GM19463 (cell line): ENCODE results near the gene CAMK1D.

Experiments used
- ATAC-seq: cut with Tn5 transposase; IDR thresholded peaks from one replicate; pipeline ENCODE4 v1.9.1; 2021; ENCODE audit warnings: mild to moderate bottlenecking, moderate library complexity; ENCODE audit not compliant: unreplicated experiment

CAMK1D gene

GRCh38 chr10:12780634-12781601 is 431.6 kb downstream of the CAMK1D start:
- no peak for ATAC-seq

GRCh38 chr10:12781976-12782375 is 432.6 kb downstream of the CAMK1D start:
- no peak for ATAC-seq

- ATAC-seq = no peak
Observed at GRCh38 chr10:12782537-12782936, 433.2 kb downstream of the CAMK1D start.

- no peak for ATAC-seq
Observed at GRCh38 chr10:12783293-12783692, 433.9 kb downstream of the CAMK1D start.

GRCh38 chr10:12784646-12785045 is 435.3 kb downstream of the CAMK1D start:
- ATAC-seq = no peak

DNA sequence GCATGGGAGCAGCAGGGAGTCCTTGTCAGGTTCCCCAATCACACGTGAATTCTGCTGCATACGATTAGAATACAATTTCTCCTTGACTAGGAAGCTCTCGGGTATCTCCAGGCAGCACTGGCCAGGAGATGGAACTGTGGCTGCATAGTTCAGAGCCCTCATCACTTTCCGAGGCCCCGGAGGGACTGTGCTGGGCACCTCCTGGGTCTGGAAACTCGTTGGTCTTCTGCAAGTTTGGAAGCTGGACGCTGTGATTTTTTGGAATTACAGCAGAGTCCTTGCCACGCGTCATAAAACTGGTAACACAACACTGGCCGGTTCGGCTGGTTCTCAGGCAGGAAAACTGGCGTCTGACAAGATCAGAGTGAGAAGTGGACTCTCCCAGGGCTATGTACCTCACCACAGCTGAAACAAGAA is 436.1 kb downstream of the CAMK1D start:
- no peak for ATAC-seq

- no peak for ATAC-seq
Observed at GRCh38 chr10:12787297-12787696, 437.9 kb downstream of the CAMK1D start.

DNA sequence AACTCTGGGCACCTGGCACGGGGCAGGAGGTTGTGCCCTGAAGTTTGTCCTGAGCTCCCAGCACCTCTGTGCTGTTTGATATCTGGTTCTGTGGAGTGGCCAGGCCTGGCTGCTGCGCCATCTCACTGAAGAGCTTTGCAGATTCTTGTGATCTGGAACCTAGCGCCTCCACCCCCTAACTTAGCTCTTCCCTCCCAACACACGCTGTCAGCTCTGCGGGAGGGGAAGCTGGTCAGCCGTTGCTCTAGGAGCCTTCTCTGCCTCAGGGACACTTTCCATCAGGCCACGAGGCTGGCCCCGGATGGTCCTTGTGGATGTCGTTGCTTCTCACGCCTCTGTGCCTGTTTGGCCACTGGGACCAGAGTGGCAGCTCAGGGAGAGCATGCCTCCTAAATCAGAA is 438.9 kb downstream of the CAMK1D start:
- no peak for ATAC-seq

- no peak for ATAC-seq
Observed at GRCh38 chr10:12790270-12790669, 440.9 kb downstream of the CAMK1D start.

DNA sequence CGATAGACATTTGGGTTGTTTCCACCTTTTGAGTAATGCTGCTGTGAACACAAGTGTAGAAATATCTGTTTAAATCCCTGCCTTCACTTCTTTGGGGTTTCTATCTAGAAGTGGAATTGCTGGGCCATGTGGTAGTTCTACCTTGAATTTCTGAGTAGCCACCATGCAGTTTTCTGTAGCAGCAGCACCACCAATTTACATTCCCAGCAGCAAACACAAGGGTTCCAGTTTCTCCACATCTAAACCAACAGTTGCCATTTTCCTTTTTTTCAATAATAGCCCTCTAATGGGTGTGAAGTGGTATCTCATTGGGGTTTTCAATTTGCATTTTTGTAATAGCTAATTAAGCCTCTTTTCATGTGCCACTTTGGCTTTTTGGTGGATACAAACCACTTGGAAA is 442.4 kb downstream of the CAMK1D start:
- ATAC-seq = no peak

DNA sequence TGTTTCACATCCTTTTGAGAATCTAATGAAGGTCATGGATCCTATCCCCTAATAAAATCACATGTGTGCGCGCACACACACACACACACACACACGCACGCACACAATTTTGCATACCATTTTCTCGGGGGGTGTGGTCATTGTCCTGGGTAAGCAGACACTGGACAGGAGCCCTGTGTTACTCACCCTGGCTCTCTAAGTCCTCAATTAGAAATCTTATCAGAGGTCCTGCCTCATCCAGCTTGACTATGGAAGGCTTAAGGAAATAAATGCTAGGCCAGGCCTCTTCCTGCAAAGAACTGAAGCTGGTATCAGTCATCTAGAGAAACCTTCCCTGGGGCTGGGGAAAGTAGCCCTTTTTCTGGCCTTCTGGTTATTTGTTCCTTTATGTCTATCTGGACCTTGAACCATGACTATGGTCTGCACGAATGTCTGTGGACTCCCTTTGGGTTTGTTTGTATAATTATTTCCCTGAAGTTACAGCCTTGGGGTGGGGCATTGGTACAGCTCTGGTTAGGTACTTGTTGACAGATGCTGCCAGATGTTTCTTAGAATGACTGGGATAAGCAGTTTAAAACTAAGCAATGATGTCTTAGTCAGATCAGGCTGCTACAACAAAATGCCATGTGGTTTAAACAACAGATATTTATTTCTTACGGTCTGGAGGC is 443.7 kb downstream of the CAMK1D start:
- ATAC-seq = no peak

GRCh38 chr10:12795315-12796110 is 446.2 kb downstream of the CAMK1D start:
- no peak for ATAC-seq

DNA sequence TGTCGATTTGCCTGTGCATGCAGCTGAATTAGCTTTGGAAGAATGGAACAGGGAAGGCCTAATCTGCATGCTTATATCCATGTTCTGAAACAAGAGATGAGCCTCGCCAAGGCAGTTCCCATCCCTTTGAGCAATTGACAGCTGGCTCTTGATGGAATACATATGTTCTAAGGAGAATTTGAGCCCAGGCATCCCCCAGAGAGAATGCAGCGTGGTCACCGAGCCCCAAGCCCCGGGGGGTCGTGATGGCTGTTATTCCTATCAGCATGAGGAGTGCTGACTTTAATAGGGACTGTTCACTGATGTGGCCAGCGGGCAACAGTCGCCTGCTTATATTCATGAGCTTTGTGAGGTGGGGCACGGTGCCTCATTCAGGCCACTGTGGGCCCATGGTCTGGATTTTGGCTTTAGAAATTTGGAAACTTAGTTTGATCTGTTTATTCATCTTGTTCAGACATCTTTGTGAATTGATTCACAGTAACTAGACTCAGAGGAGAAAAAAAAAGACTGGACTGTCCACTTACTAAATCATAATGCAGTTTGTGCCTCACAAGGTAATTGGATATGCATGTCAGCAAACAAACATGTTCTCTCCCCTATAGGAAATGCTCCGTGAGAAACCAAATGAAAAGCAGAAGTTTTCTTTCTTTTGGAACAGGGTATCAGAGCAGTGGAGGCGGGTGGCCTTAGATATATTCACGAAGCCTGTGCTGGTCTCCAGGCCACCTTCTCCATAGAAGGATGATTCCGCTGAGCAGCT is 447.2 kb downstream of the CAMK1D start:
- ATAC-seq = no peak

GRCh38 chr10:12797471-12798262 is 448.3 kb downstream of the CAMK1D start:
- ATAC-seq = no peak

DNA sequence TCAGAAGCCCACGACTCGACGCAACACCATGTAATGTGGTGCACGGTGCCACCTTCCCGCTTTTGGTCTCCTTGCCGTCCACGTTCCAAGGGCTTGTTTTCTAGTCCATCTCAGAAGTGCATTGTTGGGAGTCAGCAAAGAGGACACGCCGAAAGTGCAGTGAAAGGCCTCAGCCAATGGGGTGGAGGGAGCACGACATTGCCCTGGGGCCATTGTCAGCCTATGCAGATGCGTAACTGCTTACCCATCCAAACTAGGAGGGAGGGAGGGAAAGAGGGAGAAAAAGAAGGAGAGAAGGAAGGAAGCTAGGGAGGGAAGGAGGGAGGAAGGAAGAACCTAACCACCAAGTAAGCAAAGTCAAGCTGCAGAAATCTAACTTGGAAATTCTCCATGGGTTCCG is 449.8 kb downstream of the CAMK1D start:
- ATAC-seq = no peak

DNA sequence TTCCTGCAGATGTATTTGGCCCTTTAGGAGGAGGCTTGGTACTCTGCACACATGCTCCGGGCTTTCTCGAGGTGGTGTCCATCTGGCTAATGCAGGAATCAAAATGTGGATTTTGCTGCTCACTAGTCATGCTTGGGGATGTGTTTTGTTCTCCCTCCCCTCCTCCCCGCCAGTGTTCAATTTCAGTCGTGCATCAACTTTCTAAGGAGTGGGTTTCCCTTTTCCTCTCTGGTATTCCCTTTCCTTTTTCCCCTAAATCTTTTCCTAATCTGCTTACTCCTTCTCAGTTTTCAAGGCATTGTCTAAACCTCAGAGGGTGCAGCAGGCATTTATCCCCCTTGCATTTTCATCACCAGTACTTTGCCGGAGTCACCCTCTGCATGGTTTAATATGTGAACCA is 450.4 kb downstream of the CAMK1D start:
- ATAC-seq = no peak

GRCh38 chr10:12800302-12800701 is 451.0 kb downstream of the CAMK1D start:
- no peak for ATAC-seq

DNA sequence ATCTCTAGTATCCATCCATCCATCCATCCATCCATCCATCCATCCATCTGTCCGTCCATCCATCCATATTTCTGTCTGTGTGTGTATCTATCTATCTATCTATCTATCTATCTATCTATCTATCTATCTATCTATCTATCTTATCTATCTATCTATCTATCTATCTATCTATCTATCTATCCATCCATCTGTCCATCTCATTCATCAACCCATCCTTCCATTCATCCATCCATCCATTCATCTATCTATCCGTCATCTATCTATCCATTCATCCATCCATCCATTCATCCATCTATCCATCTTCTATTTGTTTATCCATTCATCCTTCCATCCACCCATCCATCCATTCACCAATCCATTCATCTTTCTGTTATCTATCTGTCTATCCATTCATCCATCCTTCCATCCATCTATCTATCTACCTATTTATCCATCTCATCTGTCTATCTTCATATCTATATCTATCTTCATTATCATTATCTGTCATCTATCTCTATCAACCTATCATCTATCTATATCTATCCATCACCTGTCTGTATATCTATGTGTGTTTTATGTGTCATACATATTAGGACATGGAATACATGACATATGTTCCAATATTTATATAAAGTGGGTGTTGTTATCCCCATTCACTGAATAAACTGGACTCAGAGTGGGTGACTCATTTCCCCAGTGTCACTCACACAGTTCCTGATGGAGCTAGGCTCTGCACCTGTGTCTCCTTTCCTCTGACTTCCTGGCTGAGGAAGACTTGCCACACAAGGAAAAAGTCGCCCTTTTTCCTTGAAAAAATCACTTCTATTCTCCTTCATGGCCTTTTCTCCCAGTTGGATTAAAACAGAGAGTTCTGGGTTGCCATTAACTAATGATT is 452.1 kb downstream of the CAMK1D start:
- ATAC-seq = no peak

DNA sequence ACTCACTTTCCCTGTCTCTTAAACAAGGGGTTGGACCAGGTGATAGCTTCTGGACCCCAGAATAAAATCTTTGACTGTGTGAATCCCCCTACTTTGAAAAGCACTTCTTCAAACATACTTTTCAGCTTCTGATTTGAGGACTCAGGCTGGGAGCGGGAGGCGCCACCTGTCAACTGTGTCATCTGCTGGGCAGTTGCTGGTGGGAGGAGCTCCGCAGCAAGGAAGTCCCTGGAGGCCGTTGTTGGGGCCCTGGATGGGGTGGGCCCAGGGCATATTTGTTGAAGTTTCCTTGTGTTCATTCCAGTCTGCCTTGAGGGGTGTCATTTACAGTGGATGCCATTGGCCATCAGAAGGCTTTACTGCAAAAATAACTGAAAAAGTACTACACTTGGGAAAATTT is 454.4 kb downstream of the CAMK1D start:
- ATAC-seq = no peak
